IMR-90 (cell line): Measurements from ENCODE around the gene MECR. TPM values are rescaled to one million over a fixed set of nuclear protein-coding genes. Genes with fewer than 3 reads are reported as not detected.

Experiments
- ATAC-seq: fragments of 200-7000 bp; cut with Tn5 transposase; 2 replicates; pipeline ENCODE4 v1.9.1; 2020; ENCODE audit warnings: low read depth, mild to moderate bottlenecking, moderate library complexity
- BruUV-seq: library from RNA; stranded (reverse); fragments of 400-500 nt; replicated peaks from 2 replicates; lab custom pipeline; 2021; lab: Mats Ljungman, UMichigan
- CTCF ChIA-PET: fragments of 300-600 bp; formaldehyde crosslinking; extraction: SDS; loops from one replicate; lab custom pipeline; 2021; ENCODE audit warnings: antibody characterized with exemption; lab: Yijun Ruan, JAX
- POLR2A ChIA-PET: fragments of 300-600 bp; sonication (Branson Sonifier 250); formaldehyde crosslinking; loops from one replicate; lab custom pipeline; 2022; ENCODE audit warnings: antibody characterized with exemption; ENCODE audit not compliant: unreplicated experiment; lab: Charles Lee
- DNase-seq: peaks from one replicate; pipeline ENCODE4 v3.0.0; 2013
- H2AFZ ChIP-seq: replicated peaks from 2 replicates; pipeline ENCODE3; 2013; ENCODE audit warnings: low read length, mild to moderate bottlenecking; ENCODE audit not compliant: poor library complexity
- H2AK5ac ChIP-seq: 2 replicates; pipeline ENCODE4 v1.6.1; 2013; ENCODE audit warnings: low read depth, low read length, inconsistent platforms
- H2AK9ac ChIP-seq: replicated peaks from 2 replicates; pipeline ENCODE3; 2013; ENCODE audit warnings: mild to moderate bottlenecking, low read depth, low read length, moderate library complexity; ENCODE audit not compliant: poor library complexity
- H2BK120ac ChIP-seq: 2 replicates; pipeline ENCODE4 v1.6.1; 2013; ENCODE audit warnings: low read depth, low read length, inconsistent platforms
- H2BK15ac ChIP-seq: 3 replicates; pipeline ENCODE4 v1.6.1; 2013; ENCODE audit warnings: low read depth, low read length, inconsistent platforms
- H2BK20ac ChIP-seq: 2 replicates; pipeline ENCODE4 v1.6.1; 2013; ENCODE audit warnings: low read depth, mild to moderate bottlenecking, inconsistent platforms, low read length, moderate library complexity
- H2BK5ac ChIP-seq: 2 replicates; pipeline ENCODE4 v1.6.1; 2013; ENCODE audit warnings: mild to moderate bottlenecking, low read depth, low read length, inconsistent platforms; ENCODE audit not compliant: poor library complexity, severe bottlenecking
- H3K14ac ChIP-seq: replicated peaks from 2 replicates; pipeline ENCODE4 v1.6.1; 2013; ENCODE audit warnings: low read depth, low read length, inconsistent platforms
- H3K18ac ChIP-seq: 2 replicates; pipeline ENCODE4 v1.6.1; 2013; ENCODE audit warnings: low read depth, low read length, control low read depth
- H3K23ac ChIP-seq: 2 replicates; pipeline ENCODE4 v1.6.1; 2013; ENCODE audit warnings: low read depth, low read length, inconsistent platforms
- H3K27ac ChIP-seq: 2 replicates; pipeline ENCODE4 v1.5.1; 2013; ENCODE audit warnings: mild to moderate bottlenecking, control low read depth, low read length; ENCODE audit not compliant: insufficient read depth
- H3K27me3 ChIP-seq: 2 replicates; pipeline ENCODE4 v1.6.1; 2013; ENCODE audit warnings: low read length; ENCODE audit not compliant: control insufficient read depth, insufficient read depth
- H3K36me3 ChIP-seq: 2 replicates; pipeline ENCODE4 v1.6.1; 2013; ENCODE audit warnings: low read length, mixed read lengths; ENCODE audit not compliant: control insufficient read depth, insufficient read depth
- H3K4ac ChIP-seq: 2 replicates; pipeline ENCODE4 v1.6.1; 2013; ENCODE audit warnings: low read depth, low read length, inconsistent platforms
- H3K4me1 ChIP-seq: 2 replicates; pipeline ENCODE4 v1.6.1; 2013; ENCODE audit warnings: low read length, mixed read lengths; ENCODE audit not compliant: control insufficient read depth, insufficient read depth
- H3K4me2 ChIP-seq: 2 replicates; pipeline ENCODE4 v1.6.1; 2013; ENCODE audit warnings: low read depth, mild to moderate bottlenecking, control low read depth, low read length, moderate library complexity
- H3K4me3 ChIP-seq: 2 replicates; pipeline ENCODE4 v1.5.1; 2013; ENCODE audit warnings: low read depth, mild to moderate bottlenecking, control low read depth, low read length, moderate library complexity; ENCODE audit not compliant: insufficient read depth
- H3K56ac ChIP-seq: 2 replicates; pipeline ENCODE4 v1.6.1; 2013; ENCODE audit warnings: low read length, inconsistent platforms; ENCODE audit not compliant: insufficient read depth; ENCODE audit errors: extremely low read depth
- H3K79me1 ChIP-seq, 2 experiments: 2 replicates each; pipeline ENCODE4 v1.6.1; 2013; ENCODE audit warnings: low read length in 2 of 2, inconsistent platforms in 1 of 2, low read depth in 1 of 2
- H3K9ac ChIP-seq: 2 replicates; pipeline ENCODE4 v1.6.1; 2013; ENCODE audit warnings: low read depth, low read length, control low read depth
- H3K9me1 ChIP-seq: 2 replicates; pipeline ENCODE4 v1.6.1; 2013; ENCODE audit warnings: low read length, inconsistent platforms; ENCODE audit not compliant: insufficient read depth
- H3K9me3 ChIP-seq: 2 replicates; pipeline ENCODE4 v1.6.1; 2013; ENCODE audit warnings: low read length; ENCODE audit not compliant: control insufficient read depth, insufficient read depth
- H4K20me1 ChIP-seq: 2 replicates; pipeline ENCODE4 v1.6.1; 2013; ENCODE audit warnings: low read length, inconsistent platforms; ENCODE audit not compliant: insufficient read depth
- H4K5ac ChIP-seq: 2 replicates; pipeline ENCODE4 v1.6.1; 2013; ENCODE audit warnings: mild to moderate bottlenecking, low read depth, low read length, control low read depth
- H4K8ac ChIP-seq, 2 experiments: 2 replicates each; pipeline ENCODE4 v1.6.1; 2013; ENCODE audit warnings: low read depth in 2 of 2, low read length in 2 of 2, control low read depth in 1 of 2, inconsistent platforms in 1 of 2
- H4K91ac ChIP-seq: 2 replicates; pipeline ENCODE4 v1.6.1; 2013; ENCODE audit warnings: low read depth, low read length, inconsistent platforms; ENCODE audit not compliant: insufficient read depth
- MAZ ChIP-seq: IDR thresholded peaks from 2 replicates; pipeline ENCODE4 v1.6.1; 2012; ENCODE audit warnings: low read depth, mild to moderate bottlenecking, low read length, improper control_type of control experiment, moderate library complexity, borderline replicate concordance
- RAD21 ChIP-seq: IDR thresholded peaks from 2 replicates; pipeline ENCODE4 v1.6.1; 2012; ENCODE audit warnings: low read length, improper control_type of control experiment
- WGBS, 2 experiments: methylation state at CpG; one replicate each; pipeline versions ENCODE4 v1.1.5 to v1.1.7; 2013; ENCODE audit warnings: missing lambda C conversion rate in 2 of 2; ENCODE audit not compliant: insufficient read length in 1 of 2; ENCODE audit errors: extremely low coverage in 2 of 2; 5-methylcytosine and 5-hydroxymethylcytosine counted together
- dilution Hi-C: fragments of 300-500 bp; cut with HindIII; formaldehyde crosslinking; loops from one replicate; pipeline ENCODE4 v1.14.3; 2018; ENCODE audit warnings: low sequenced_read_pairs; ENCODE audit not compliant: unreplicated experiment
- in situ Hi-C: fragments of 300-500 bp; cut with MboI; formaldehyde crosslinking; loops from 3 replicates; pipeline ENCODE4 v1.14.3; 2019; ENCODE audit warnings: low sequenced_read_pairs, inconsistent platforms, mixed read lengths
- intact Hi-C: fragments of 100-400 bp; cut with micrococcal nuclease; formaldehyde crosslinking; loops from 2 replicates; pipeline ENCODE4 v1.10.0; 2022
- polyA plus RNA-seq, 3 experiments: library from polyadenylated mRNA; depleted of rRNA; stranded (reverse); fragments of >200 nt; gene quantifications; 2 replicates each; pipeline ENCODE4 v1.2.3, GENCODE V29; 2012; ENCODE audit warnings: low replicate concordance in 1 of 3
- total RNA-seq: library from RNA; depleted of rRNA; stranded (reverse); fragments of >200 nt; gene quantifications from 2 replicates; pipeline ENCODE4 v1.2.3, GENCODE V29; 2012

MECR gene
- total and polyA plus RNA-seq, 2 of the 4 experiments (the other 2 are of a cell fraction) = 20.3 to 24.8 TPM

GRCh38 chr1:29186707-29187106, 44.0 kb downstream of the MECR start:
- Histone ChIP-seq H3K9ac (no peak overlapping the region), H3K27ac (no peak overlapping the region), H3K36me3 (no peaks in the 10 kb centered on the region), H2AFZ (no peak overlapping the region), H2BK5ac (peak overlapping the region; percentile 71), H2BK20ac (no peak overlapping the region), H3K9me1 (peaks cover 13% of the 10 kb centered on the region; the same call in 1 of the 2 replicates), H2BK120ac (peak overlapping the region; percentile 31; the same call in 1 of the 2 replicates), H4K91ac (peak overlapping the region; percentile 11; the same call in 1 of the 2 replicates), H2BK15ac (0 out of 3 replicates have a peak overlapping the region, but pooled peaks have one; percentile 41), H3K56ac (no peak overlapping the region), H3K4me2 (no peak overlapping the region), H4K20me1 (no peaks in the 10 kb centered on the region; the same call in 1 of the 2 replicates), H2AK5ac (peak overlapping the region; percentile 5; the same call in 1 of the 2 replicates), H2AK9ac (no peak overlapping the region), H4K5ac (peak overlapping the region; percentile 25; the same call in 1 of the 2 replicates), H3K18ac (no peak overlapping the region), H3K4me3 (no peak overlapping the region), H3K79me1 (peaks cover 0 to 2% of the 10 kb centered on the region in 2 experiments; a peak in 1 of 4 replicates), H3K4me1 (no peaks in the 10 kb centered on the region; the same call in 1 of the 2 replicates), H3K4ac (peak overlapping the region; percentile 15; the same call in 1 of the 2 replicates), H4K8ac (peak overlapping the region in 1 of 2 experiments; percentile 82; a peak in 1 of 4 replicates), H3K23ac (no peak overlapping the region), H3K9me3 (no peaks in the 10 kb centered on the region), H3K14ac (no peak overlapping the region), H3K27me3 (no peaks in the 10 kb centered on the region)
- ChIA-PET CTCF (interaction anchor here (1.6 to 2.0 kb wide), 2 partner anchors 16 to 305 kb away, joined by 4 to 7 read pairs; no protein-coding TSS in a partner anchor), POLR2A (no interaction called here)
- ATAC-seq (no peak), DNase-seq (no peak)
- WGBS, 2 experiments = no CpG with 5 or more reads among the region's 1 CpG
- in situ Hi-C loops = no loop called here
- intact Hi-C loops = no loop called here
- dilution Hi-C loops = no loop called here
- BruUV-seq = no TSS peak
- TF ChIP-seq RAD21 (no peak), MAZ (no peak)
